Pancreas (tissue), 10 donors: ENCODE results near the gene TAF8. TPM values are rescaled to one million over a fixed set of nuclear protein-coding genes. Genes with fewer than 3 reads are reported as not detected.

Experiments used
- ATAC-seq, 4 donors: fragments of 200-7000 bp; cut with Tn5 transposase; one replicate each; pipeline versions ENCODE4 v1.8.0 to v1.9.1; 2020; ENCODE audit warnings: mild to moderate bottlenecking in 4 of 4, moderate library complexity in 4 of 4
- DNase-seq, 6 donors: peaks; one replicate each; pipeline ENCODE4 v3.0.0-alpha.2; 2020
- FAIRE-seq: peaks from 2 replicates; lab custom pipeline; 2012; peaks lifted over from hg19 to GRCh38; lab: Jason Lieb, UNC
- H3K27ac ChIP-seq, 4 donors: fragments of 200-600 bp; sonication (generic); 1 replicate in 3 of 4; 2 replicates in 1 of 4; pipeline versions ENCODE4 v1.5.0 to v1.8.0; 2020
- H3K27me3 ChIP-seq, 4 donors: fragments of 200-600 bp; one replicate each; pipeline ENCODE4 v1.8.0; 2021
- H3K36me3 ChIP-seq, 3 donors: fragments of 200-600 bp; sonication (generic) in 1 of 3; one replicate each; pipeline versions ENCODE4 v1.5.0 to v1.8.0; 2020 to 2021
- H3K4me1 ChIP-seq, 3 donors: fragments of 200-600 bp; one replicate each; pipeline ENCODE4 v1.8.0; 2021
- H3K4me3 ChIP-seq, 4 donors: fragments of 200-600 bp; sonication (generic) in 2 of 4; one replicate each; pipeline versions ENCODE4 v1.5.0 to v1.8.0; 2020 to 2021
- H3K9me3 ChIP-seq, 4 donors: fragments of 200-600 bp; one replicate each; pipeline ENCODE4 v1.8.0; 2021
- WGBS, 2 donors: extraction: QIAGEN DNeasy Blood & Tissue Kit; methylation state at CpG; one replicate each; pipeline ENCODE4 v1.1.7; 2013; 5-methylcytosine and 5-hydroxymethylcytosine counted together
- intact Hi-C, 3 donors: fragments of 100-400 bp; cut with DNase I; formaldehyde crosslinking; loops; one replicate each; pipeline versions ENCODE4 v1.11.1 to v1.14.2; 2022
- polyA plus RNA-seq, 2 donors: library from polyadenylated mRNA; stranded (reverse); fragments of 200-250 nt; gene quantifications; one replicate each; pipeline ENCODE4 v1.2.3, GENCODE V29; 2013
- total RNA-seq, 6 donors: library from RNA; stranded (reverse); fragmentation: NEBNext Ultra II Directional in 4 of 6; extraction: Animal tissue kit (Norgen Biotek cat#: 25700) in 4 of 6; gene quantifications; one replicate each; pipeline versions ENCODE4 v1.2.1 to v1.2.4, GENCODE V29; 2021 to 2023
- TF ChIP-seq, protein P1 (sequence below), 4 donors: fragments of 200-600 bp; sonication (generic) in 3 of 4; IDR thresholded peaks; one replicate each; pipeline versions ENCODE4 v1.5.0 to v1.8.0; 2021; ENCODE audit warnings: antibody characterized with exemption in 4 of 4
- donor health status: healthy with polysubstance abuse.
- donor health status: DM: no; HTN: no; CAD: no; lungs with moderate emphysema.
- donor health status: DM: no; HTN: no; CAD: no.
- donor health status: control.
- donor health status: control.
- donor health status: Bipolar disorder and iron deficiency.
- donor health status: DM: yes; HTN: yes; CAD: no.
- donor health status: DM: no; HTN: no; CAD: no.
- donor health status: DM: no; HTN: no; CAD: no.
- donor health status: DM: yes; HTN: yes; CAD: no.

Gene TAF8
- total and polyA plus RNA-seq, 8 donors = 4.8 to 16.8 (median 8.4) TPM

DNA sequence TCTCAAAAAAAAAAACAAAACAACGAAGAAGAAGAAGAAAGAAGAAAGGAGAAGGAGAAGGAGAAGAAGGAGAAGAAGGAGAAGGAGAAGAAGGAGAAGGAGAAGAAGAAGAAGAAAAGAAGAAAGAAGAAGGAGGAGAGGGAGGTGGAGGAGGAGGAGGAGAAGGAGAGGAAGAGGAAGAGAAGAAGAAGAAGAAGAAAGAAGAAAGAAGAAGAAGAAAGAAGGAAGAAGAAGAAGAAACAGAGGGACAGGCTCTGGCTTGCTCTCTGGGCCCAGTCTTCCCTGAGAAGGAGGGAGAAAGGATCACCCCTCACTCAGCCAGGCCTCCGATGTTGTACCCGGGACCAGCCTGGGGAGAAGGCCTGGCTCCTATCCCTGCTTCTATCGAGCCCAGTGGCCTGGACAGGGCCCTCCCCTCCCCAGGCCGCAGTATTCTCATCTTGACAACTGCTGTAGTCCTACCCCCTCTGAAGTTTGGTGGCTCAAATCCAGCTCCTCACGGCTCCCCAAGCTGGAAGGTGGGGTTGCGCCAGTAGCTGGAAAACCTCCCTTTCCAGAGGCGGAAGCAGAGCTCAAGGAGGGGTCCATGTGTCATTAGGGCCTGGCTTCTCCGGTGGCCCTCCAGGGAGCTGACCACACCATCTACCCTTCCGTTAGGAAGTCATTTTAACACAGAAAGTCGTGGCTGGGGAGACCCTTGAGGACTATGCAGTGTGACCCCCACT lies 73.2 kb downstream of the TAF8 start:
- H3K36me3 ChIP-seq = peaks cover 0 to 29% (median 5%) of the 10 kb centered on the region in 3 donors
- DNase-seq = peak in 1 of 6 donors; percentile 24
- no peaks in the 10 kb centered on the region for H3K9me3 ChIP-seq
- no peak overlapping the region for H3K4me3 ChIP-seq
- 90 to 91% methylated on average over 11 of the region's 11 CpGs for WGBS, 2 donors
- no peaks in the 10 kb centered on the region for H3K27me3 ChIP-seq
- TF ChIP-seq, protein P1, sequence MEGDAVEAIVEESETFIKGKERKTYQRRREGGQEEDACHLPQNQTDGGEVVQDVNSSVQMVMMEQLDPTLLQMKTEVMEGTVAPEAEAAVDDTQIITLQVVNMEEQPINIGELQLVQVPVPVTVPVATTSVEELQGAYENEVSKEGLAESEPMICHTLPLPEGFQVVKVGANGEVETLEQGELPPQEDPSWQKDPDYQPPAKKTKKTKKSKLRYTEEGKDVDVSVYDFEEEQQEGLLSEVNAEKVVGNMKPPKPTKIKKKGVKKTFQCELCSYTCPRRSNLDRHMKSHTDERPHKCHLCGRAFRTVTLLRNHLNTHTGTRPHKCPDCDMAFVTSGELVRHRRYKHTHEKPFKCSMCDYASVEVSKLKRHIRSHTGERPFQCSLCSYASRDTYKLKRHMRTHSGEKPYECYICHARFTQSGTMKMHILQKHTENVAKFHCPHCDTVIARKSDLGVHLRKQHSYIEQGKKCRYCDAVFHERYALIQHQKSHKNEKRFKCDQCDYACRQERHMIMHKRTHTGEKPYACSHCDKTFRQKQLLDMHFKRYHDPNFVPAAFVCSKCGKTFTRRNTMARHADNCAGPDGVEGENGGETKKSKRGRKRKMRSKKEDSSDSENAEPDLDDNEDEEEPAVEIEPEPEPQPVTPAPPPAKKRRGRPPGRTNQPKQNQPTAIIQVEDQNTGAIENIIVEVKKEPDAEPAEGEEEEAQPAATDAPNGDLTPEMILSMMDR (IDR thresholded peaks at IDR 0.05) = no peak
- H3K27ac ChIP-seq = no peak overlapping the region
- intact Hi-C loops = no loop called here
- ATAC-seq = no peak
- FAIRE-seq = no peak
- peaks cover 0 to 5% (median 0%) of the 10 kb centered on the region in 3 donors for H3K4me1 ChIP-seq

DNA sequence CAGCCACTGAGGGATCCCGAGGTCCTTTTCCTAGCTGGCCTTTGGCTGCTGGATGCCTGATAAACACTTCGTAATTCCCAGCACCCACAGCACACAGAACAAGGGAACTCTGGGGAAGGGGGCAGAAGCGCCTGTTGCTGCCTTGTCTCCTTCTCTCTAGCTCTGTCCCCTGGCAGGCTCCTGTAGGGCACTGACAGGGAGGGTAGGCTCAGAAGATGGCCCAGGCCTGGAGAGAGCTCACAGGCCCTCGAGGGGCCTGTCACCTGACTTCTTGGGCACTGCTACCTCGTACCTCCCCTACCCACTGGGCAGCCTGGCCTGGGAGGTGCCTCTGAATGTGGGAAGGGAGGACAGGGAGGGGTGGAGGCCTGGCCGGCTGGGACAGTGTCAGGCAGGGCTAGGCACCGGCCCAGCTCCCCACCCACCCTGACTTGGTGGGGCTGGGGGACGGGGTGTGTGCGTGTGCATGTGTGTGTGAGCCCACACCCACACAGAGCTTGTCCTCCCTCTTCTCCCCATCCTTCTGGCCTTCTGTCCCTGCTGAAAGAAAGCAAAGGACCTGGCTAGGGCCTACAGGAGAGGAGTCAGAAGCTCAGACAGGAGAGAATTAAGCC lies 74.0 kb downstream of the TAF8 start:
- peaks cover 0 to 29% (median 5%) of the 10 kb centered on the region in 3 donors for H3K36me3 ChIP-seq
- no peaks in the 10 kb centered on the region for H3K27me3 ChIP-seq
- H3K27ac ChIP-seq = no peak overlapping the region
- TF ChIP-seq, protein P1 (IDR thresholded peaks at IDR 0.05) = no peak
- no peak for ATAC-seq
- no peak for FAIRE-seq
- DNase-seq = peak in 1 of 6 donors; percentile 48
- no peak overlapping the region for H3K4me3 ChIP-seq
- no peaks in the 10 kb centered on the region for H3K4me1 ChIP-seq
- WGBS, 2 donors = 83 to 93% methylated on average over 8 to 9 of the region's 9 CpGs
- intact Hi-C loops = no loop called here
- H3K9me3 ChIP-seq = no peaks in the 10 kb centered on the region

DNA sequence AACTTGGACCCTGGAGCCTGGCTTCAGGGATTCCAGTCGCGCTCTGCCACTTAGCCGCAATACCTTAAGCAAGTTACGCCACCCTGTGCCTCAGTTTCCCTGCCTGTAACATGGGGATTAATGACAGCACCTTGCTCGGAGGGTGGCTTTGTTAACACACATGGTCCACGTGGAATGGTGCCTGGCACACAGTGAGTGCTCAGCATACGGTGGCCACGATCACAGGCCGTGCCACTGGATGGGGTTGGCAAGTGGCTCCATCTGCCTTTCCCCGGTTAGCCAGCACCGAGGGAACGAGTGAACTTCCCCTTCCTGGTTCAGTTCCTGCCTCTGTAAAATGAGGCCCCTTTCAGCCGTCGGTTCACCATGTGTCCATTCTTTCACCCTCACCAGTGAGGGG lies 74.9 kb downstream of the TAF8 start:
- H3K4me3 ChIP-seq = no peak overlapping the region
- intact Hi-C loops = no loop called here
- WGBS, 2 donors = 92 to 93% methylated on average over 14 of the region's 14 CpGs
- FAIRE-seq (no peak), DNase-seq (peak in 1 of 6 donors; percentile 34), ATAC-seq (no peak)
- no peak overlapping the region for H3K27ac ChIP-seq
- H3K36me3 ChIP-seq = peaks cover 0 to 29% (median 5%) of the 10 kb centered on the region in 3 donors
- TF ChIP-seq, protein P1 (IDR thresholded peaks at IDR 0.05) = no peak
- H3K9me3 ChIP-seq = no peaks in the 10 kb centered on the region
- H3K4me1 ChIP-seq = no peaks in the 10 kb centered on the region
- H3K27me3 ChIP-seq = no peaks in the 10 kb centered on the region

DNA sequence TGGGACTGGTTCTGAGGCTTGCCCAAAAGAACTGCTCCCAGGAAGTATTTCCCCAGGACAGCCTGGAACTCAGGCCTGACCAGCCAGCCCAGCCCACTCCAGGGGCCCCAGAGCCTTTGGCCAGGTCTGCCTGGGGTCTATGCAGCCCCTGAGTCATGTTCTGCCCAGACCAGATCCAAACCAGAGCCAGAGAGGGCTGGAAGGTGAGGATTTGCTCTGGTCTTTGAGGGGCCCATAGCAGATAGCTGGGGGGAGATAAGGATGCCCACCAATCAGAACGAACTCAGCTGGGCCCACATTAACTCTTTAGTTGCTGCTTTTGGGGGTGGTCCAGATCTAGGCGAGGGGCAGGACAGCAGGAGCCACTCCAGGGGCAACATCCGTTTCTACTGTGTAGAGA lies 75.3 kb downstream of the TAF8 start:
- Histone ChIP-seq H3K27me3 (no peaks in the 10 kb centered on the region), H3K27ac (no peak overlapping the region), H3K4me1 (no peaks in the 10 kb centered on the region), H3K4me3 (no peak overlapping the region), H3K36me3 (peaks cover 0 to 29% (median 5%) of the 10 kb centered on the region in 3 donors), H3K9me3 (no peaks in the 10 kb centered on the region)
- FAIRE-seq = no peak
- ATAC-seq = no peak
- intact Hi-C loops = no loop called here
- TF ChIP-seq, protein P1 (IDR thresholded peaks at IDR 0.05) = no peak
- 69 to 81% methylated on average over 3 of the region's 3 CpGs for WGBS, 2 donors
- no peak for DNase-seq
